Measurements from ENCODE around the gene DLST. TPM values are rescaled to one million over a fixed set of nuclear protein-coding genes. Genes with fewer than 3 reads are reported as not detected.

Gene DLST
- total RNA-seq, 4 donors from 2014 or later, result 71.3 to 157 (median 105) TPM

GRCh38 chr14:74942181-74942580 lies 60.5 kb downstream of the DLST start:
- Histone ChIP-seq H3K4me3 (no peak overlapping the region), H3K36me3 (no peaks in the 10 kb centered on the region), H3K27ac (peak overlapping the region; percentile 87 to 94 (median 92)), H3K27me3 (no peaks in the 10 kb centered on the region), H3K4me1 (peaks cover 51 to 53% of the 10 kb centered on the region in 2 donors), H3K9me3 (no peaks in the 10 kb centered on the region)
- intact Hi-C loops (cut with DNase I; ENCODE audit: low total_unique reads) (loop anchor here (5.0 kb wide), 1 partner anchor 125 kb away; the partner anchor contains the start of gene ZC2HC1C), in situ Hi-C loops (cut with MboI; ENCODE audit: low sequenced_read_pairs in 4 of 4) (loop anchor here in 2 of 4 donors (25.0 kb wide), 1 partner anchor 145 kb away; no protein-coding TSS in a partner anchor)
- DNase-seq, result no peak
- ATAC-seq, result no peak
- TF ChIP-seq POLR2A (IDR thresholded peaks at IDR 0.05) (no peak), CTCF (IDR thresholded peaks at IDR 0.05 in 4 of 5, conservative IDR thresholded peaks at IDR 0.05 in 1 of 5) (no peak)

GRCh38 chr14:74942608-74943007 lies 60.9 kb downstream of the DLST start:
- no peaks in the 10 kb centered on the region for H3K36me3 ChIP-seq
- intact Hi-C loops (cut with DNase I; ENCODE audit: low total_unique reads), result loop anchor here (5.0 kb wide), 1 partner anchor 125 kb away; the partner anchor contains the start of gene ZC2HC1C
- peaks cover 51 to 53% of the 10 kb centered on the region in 2 donors for H3K4me1 ChIP-seq
- H3K4me3 ChIP-seq, result no peak overlapping the region
- H3K27ac ChIP-seq, result peak overlapping the region; percentile 87 to 94 (median 92)
- no peaks in the 10 kb centered on the region for H3K9me3 ChIP-seq
- DNase-seq (no peak), ATAC-seq (no peak)
- in situ Hi-C loops (cut with MboI; ENCODE audit: low sequenced_read_pairs in 4 of 4), result loop anchor here in 2 of 4 donors (25.0 kb wide), 1 partner anchor 145 kb away; no protein-coding TSS in a partner anchor
- no peak for TF ChIP-seq CTCF (IDR thresholded peaks at IDR 0.05 in 4 of 5, conservative IDR thresholded peaks at IDR 0.05 in 1 of 5)
- TF ChIP-seq POLR2A (IDR thresholded peaks at IDR 0.05), result no peak
- H3K27me3 ChIP-seq, result no peaks in the 10 kb centered on the region

GRCh38 chr14:74945261-74945851 lies 63.6 kb downstream of the DLST start:
- in situ Hi-C loops (cut with MboI; ENCODE audit: low sequenced_read_pairs in 4 of 4), result loop anchor here in 2 of 4 donors (25.0 kb wide), 1 partner anchor 142 kb away; no protein-coding TSS in a partner anchor
- TF ChIP-seq CTCF (IDR thresholded peaks at IDR 0.05 in 4 of 5, conservative IDR thresholded peaks at IDR 0.05 in 1 of 5) (peak in 4 of 5 experiments; percentile 4 to 54 (median 36)), POLR2A (IDR thresholded peaks at IDR 0.05) (no peak)
- DNase-seq (peak in 1 of 2 donors; percentile 46), ATAC-seq (no peak)
- Histone ChIP-seq H3K4me1 (peaks cover 32 to 36% of the 10 kb centered on the region in 2 donors), H3K27me3 (no peaks in the 10 kb centered on the region), H3K9me3 (no peaks in the 10 kb centered on the region), H3K36me3 (no peaks in the 10 kb centered on the region), H3K4me3 (no peak overlapping the region), H3K27ac (peak overlapping the region in 1 of 4 donors; percentile 13)
- intact Hi-C loops (cut with DNase I; ENCODE audit: low total_unique reads), result loop anchor here (5.0 kb wide), 1 partner anchor 33 kb away; no protein-coding TSS in a partner anchor

- in situ Hi-C loops (cut with MboI; ENCODE audit: low sequenced_read_pairs in 4 of 4) (loop anchor here in 2 of 4 donors (25.0 kb wide), 1 partner anchor 141 kb away; no protein-coding TSS in a partner anchor), intact Hi-C loops (cut with DNase I; ENCODE audit: low total_unique reads) (loop anchor here (1.0 to 5.0 kb wide), 3 partner anchors 33 to 138 kb away; no protein-coding TSS in a partner anchor)
- Histone ChIP-seq H3K27ac (peak overlapping the region in 3 of 4 donors; percentile 8 to 38 (median 37)), H3K4me3 (no peak overlapping the region), H3K4me1 (peaks cover 25 to 29% of the 10 kb centered on the region in 2 donors), H3K36me3 (no peaks in the 10 kb centered on the region), H3K27me3 (no peaks in the 10 kb centered on the region), H3K9me3 (no peaks in the 10 kb centered on the region)
- DNase-seq (peak; percentile 42 to 71), ATAC-seq (peak; percentile 78 to 94)
- peak; percentile 83 to 96 (median 92) for TF ChIP-seq CTCF (IDR thresholded peaks at IDR 0.05 in 4 of 5, conservative IDR thresholded peaks at IDR 0.05 in 1 of 5)
- TF ChIP-seq POLR2A (IDR thresholded peaks at IDR 0.05), result no peak
Observed at GRCh38 chr14:74945852-74946658, 64.3 kb downstream of the DLST start.

Data from gastrocnemius medialis (tissue), 4 donors.